ENCODE data around the gene CD52.

- TF ChIP-seq CTCF (IDR thresholded peaks at IDR 0.05 in 2 of 3, conservative IDR thresholded peaks at IDR 0.05 in 1 of 3; ENCODE audit: borderline replicate concordance in 1 of 3, insufficient read depth in 1 of 3, low read depth in 2 of 3, low read length in 2 of 3), result no peak
- no peak for TF ChIP-seq SRF (IDR thresholded peaks at IDR 0.05; ENCODE audit: low read depth)
- TF ChIP-seq SIN3A (IDR thresholded peaks at IDR 0.05; ENCODE audit: low read depth), result no peak
- TF ChIP-seq SP1 (IDR thresholded peaks at IDR 0.05; ENCODE audit: low read depth), result no peak
- TF ChIP-seq POLR2A (IDR thresholded peaks at IDR 0.05; ENCODE audit: borderline replicate concordance, extremely low read depth, insufficient read depth, insufficient read length), result no peak
- TF ChIP-seq JUND (IDR thresholded peaks at IDR 0.05), result no peak
- no peak for TF ChIP-seq POLR2AphosphoS5 (IDR thresholded peaks at IDR 0.05; ENCODE audit: low read depth, low read length)
- no peak for TF ChIP-seq EZH2 (IDR thresholded peaks at IDR 0.05)
- TF ChIP-seq RAD21 (IDR thresholded peaks at IDR 0.05; ENCODE audit: low read depth), result no peak
- TF ChIP-seq TCF7L2 (IDR thresholded peaks at IDR 0.05; ENCODE audit: borderline replicate concordance, extremely low read depth, insufficient read depth, insufficient read length), result no peak
- TF ChIP-seq ZNF274 (IDR thresholded peaks at IDR 0.05; ENCODE audit: low read depth, low read length), result no peak
These were observed 40.5 kb upstream of the CD52 start for GRCh38 chr1:26277261-26277661.
